Stomach (tissue), 9 donors: ENCODE data around the gene CAV2. TPM values are rescaled to one million over a fixed set of nuclear protein-coding genes. Genes with fewer than 3 reads are reported as not detected.
A peak's percentile ranks its signal among the peaks of the same experiment; 100 is the strongest.

ENCODE experiments used
- DNase-seq, 2 donors: peaks; one replicate each; pipeline versions ENCODE4 v3.0.0 to v3.0.0-alpha.2; 2013 to 2019
- H3K27ac ChIP-seq, 5 donors: fragments of 200-600 bp in 4 of 5; sonication (generic) in 4 of 5; one replicate each; pipeline ENCODE4 v1.5.1; 2013 to 2019; ENCODE audit warnings: mild to moderate bottlenecking in 1 of 5, moderate library complexity in 1 of 5
- H3K27me3 ChIP-seq, 3 donors: fragments of 200-600 bp; sonication (generic); one replicate each; pipeline ENCODE4 v1.5.1; 2017 to 2019; ENCODE audit warnings: mixed run types in 1 of 3
- H3K36me3 ChIP-seq, 4 donors: fragments of 200-600 bp; sonication (generic); 1 replicate in 3 of 4; 2 replicates in 1 of 4; pipeline ENCODE4 v1.5.1; 2016 to 2019
- H3K4me1 ChIP-seq, 4 donors: fragments of 200-600 bp; sonication (generic); one replicate each; pipeline ENCODE4 v1.5.1; 2016 to 2019
- H3K4me3 ChIP-seq, 4 donors: fragments of 200-600 bp; sonication (generic) in 3 of 4; one replicate each; pipeline ENCODE4 v1.5.1; 2016 to 2019; ENCODE audit warnings: mild to moderate bottlenecking in 1 of 4
- H3K9me3 ChIP-seq, 4 donors: fragments of 200-600 bp; sonication (generic); one replicate each; pipeline ENCODE4 v1.5.1; 2016 to 2019
- CTCF ChIP-seq, 7 experiments: fragments of 450-650 bp in 4 of 7; fragments of 200-600 bp in 3 of 7; sonication (generic) in 3 of 7; IDR thresholded peaks; one replicate each; pipeline ENCODE4 v1.5.1; 2016 to 2019; ENCODE audit warnings: antibody characterized with exemption in 7 of 7, control low read depth in 2 of 7, mild to moderate bottlenecking in 1 of 7
- EP300 ChIP-seq: sonication (generic); formaldehyde crosslinking; IDR thresholded peaks from one replicate; pipeline ENCODE4 v1.6.1; 2017; ENCODE audit warnings: antibody characterized with exemption
- POLR2A ChIP-seq, 4 donors: fragments of 450-650 bp; IDR thresholded peaks; one replicate each; pipeline ENCODE4 v1.6.1; 2016; ENCODE audit warnings: antibody characterized with exemption in 4 of 4, control low read depth in 2 of 4, mild to moderate bottlenecking in 1 of 4, moderate library complexity in 1 of 4
- POLR2AphosphoS5 ChIP-seq, 3 donors: sonication (generic); formaldehyde crosslinking; IDR thresholded peaks; one replicate each; pipeline ENCODE4 v1.6.1; 2016; ENCODE audit warnings: antibody characterized with exemption in 3 of 3
- WGBS, 5 donors: extraction: QIAGEN DNeasy Blood & Tissue Kit in 3 of 5; methylation state at CpG; one replicate each; pipeline versions ENCODE4 v1.1.5 to v1.1.7; 2013 to 2018; 5-methylcytosine and 5-hydroxymethylcytosine counted together
- intact Hi-C: fragments of 100-400 bp; cut with DNase I; formaldehyde crosslinking; loops from one replicate; pipeline ENCODE4 v1.15.1; 2023; ENCODE audit warnings: low total_unique reads
- polyA plus RNA-seq, 3 donors: library from polyadenylated mRNA; stranded (reverse); fragments of 200-250 nt; gene quantifications; one replicate each; pipeline ENCODE4 v1.2.3, GENCODE V29; 2013
- total RNA-seq, 5 donors: library from RNA; depleted of rRNA; stranded (reverse); fragments of >200 nt; gene quantifications; one replicate each; pipeline versions ENCODE4 v1.1.0 to v1.2.3, GENCODE V29; 2014 to 2016
- donor health status: healthy with polysubstance abuse.
- donor health status: Bipolar disorder and iron deficiency.
- donor health status: healthy.

Gene CAV2
- total and polyA plus RNA-seq, 8 donors: 15.7 to 90.1 (median 27.4) TPM

GRCh38 chr7:116535416-116535815, 35.9 kb downstream of the CAV2 start:
- TF ChIP-seq CTCF (IDR thresholded peaks at IDR 0.05): no peak
- TF ChIP-seq POLR2A (IDR thresholded peaks at IDR 0.05): no peak
- TF ChIP-seq POLR2AphosphoS5 (IDR thresholded peaks at IDR 0.05): no peak
- no peak for TF ChIP-seq EP300
- H3K4me3 ChIP-seq: no peak overlapping the region
- H3K27ac ChIP-seq: peak overlapping the region in 2 of 5 donors; percentile 27 to 58
- no peaks in the 10 kb centered on the region for H3K9me3 ChIP-seq
- WGBS, 5 donors: 74 to 89% (median 77%) methylated on average over 1 of the region's 1 CpG
- H3K36me3 ChIP-seq: peaks cover 0 to 14% (median 5%) of the 10 kb centered on the region in 4 donors
- no peaks in the 10 kb centered on the region for H3K27me3 ChIP-seq
- H3K4me1 ChIP-seq: peaks cover 0 to 46% (median 13%) of the 10 kb centered on the region in 4 donors
- intact Hi-C loops: no loop called here
- no peak for DNase-seq

- 63 to 68% (median 67%) methylated on average over 2 of the region's 2 CpGs for WGBS, 5 donors
- H3K4me1 ChIP-seq: peaks cover 0 to 47% (median 13%) of the 10 kb centered on the region in 4 donors
Measured at GRCh38 chr7:116538138-116538537, 38.6 kb downstream of the CAV2 start.

GRCh38 chr7:116539879-116540278, 40.3 kb downstream of the CAV2 start:
- intact Hi-C loops: no loop called here
- no peaks in the 10 kb centered on the region for H3K9me3 ChIP-seq
- H3K27me3 ChIP-seq: no peaks in the 10 kb centered on the region
- peaks cover 0 to 49% (median 12%) of the 10 kb centered on the region in 4 donors for H3K4me1 ChIP-seq
- peaks cover 0 to 14% (median 5%) of the 10 kb centered on the region in 4 donors for H3K36me3 ChIP-seq
- no peak for DNase-seq
- H3K27ac ChIP-seq: peak overlapping the region in 3 of 5 donors; percentile 36 to 79 (median 62)
- H3K4me3 ChIP-seq: no peak overlapping the region
- TF ChIP-seq POLR2AphosphoS5 (IDR thresholded peaks at IDR 0.05) (no peak), CTCF (IDR thresholded peaks at IDR 0.05) (no peak), POLR2A (IDR thresholded peaks at IDR 0.05) (no peak), EP300 (no peak)
- whole genome bisulfite sequencing, 5 donors: 63 to 88% (median 85%) methylated on average over 3 of the region's 3 CpGs

More at GRCh38 chr7:116538138-116538537, 38.6 kb downstream of the CAV2 start:
- peak overlapping the region in 2 of 5 donors; percentile 1 to 79 for H3K27ac ChIP-seq
- intact Hi-C loops: no loop called here
- TF ChIP-seq POLR2A (IDR thresholded peaks at IDR 0.05) (no peak), POLR2AphosphoS5 (IDR thresholded peaks at IDR 0.05) (no peak)
- peaks cover 0 to 14% (median 5%) of the 10 kb centered on the region in 4 donors for H3K36me3 ChIP-seq
- H3K27me3 ChIP-seq: no peaks in the 10 kb centered on the region
- H3K4me3 ChIP-seq: no peak overlapping the region
- no peaks in the 10 kb centered on the region for H3K9me3 ChIP-seq
- no peak for DNase-seq

GRCh38 chr7:116540743-116541142, 41.2 kb downstream of the CAV2 start:
- Histone ChIP-seq H3K27ac (peak overlapping the region in 2 of 5 donors; percentile 32 to 79), H3K27me3 (no peaks in the 10 kb centered on the region), H3K4me1 (peaks cover 0 to 51% (median 15%) of the 10 kb centered on the region in 4 donors), H3K4me3 (no peak overlapping the region), H3K36me3 (peaks cover 0 to 14% (median 5%) of the 10 kb centered on the region in 4 donors), H3K9me3 (no peaks in the 10 kb centered on the region)
- TF ChIP-seq CTCF (IDR thresholded peaks at IDR 0.05): no peak
- no peak for DNase-seq
- intact Hi-C loops: no loop called here

- H3K36me3 ChIP-seq: peaks cover 0 to 14% (median 3%) of the 10 kb centered on the region in 4 donors
- no peak for DNase-seq
- H3K27ac ChIP-seq: peak overlapping the region in 3 of 5 donors; percentile 30 to 79 (median 62)
- no peak overlapping the region for H3K4me3 ChIP-seq
- peaks cover 0 to 48% (median 17%) of the 10 kb centered on the region in 4 donors for H3K4me1 ChIP-seq
- no peaks in the 10 kb centered on the region for H3K27me3 ChIP-seq
- H3K9me3 ChIP-seq: no peaks in the 10 kb centered on the region
- intact Hi-C loops: no loop called here
- 65 to 74% (median 67%) methylated on average over 3 of the region's 3 CpGs for WGBS, 5 donors
- TF ChIP-seq CTCF (IDR thresholded peaks at IDR 0.05) (no peak), POLR2AphosphoS5 (IDR thresholded peaks at IDR 0.05) (no peak), EP300 (no peak)
Measured at GRCh38 chr7:116541951-116542350, 42.4 kb downstream of the CAV2 start.
